Tibial nerve (tissue), 4 donors: Measurements from ENCODE around the gene KCNIP3. TPM values are rescaled to one million over a fixed set of nuclear protein-coding genes. Genes with fewer than 3 reads are reported as not detected.

Source experiments
- DNase-seq, 2 donors: peaks; one replicate each; pipeline ENCODE4 v3.0.0-alpha.2; 2019; ENCODE audit warnings: low spot score in 2 of 2
- H3K27ac ChIP-seq, 4 donors: fragments of 200-600 bp; sonication (generic) in 3 of 4; one replicate each; pipeline ENCODE4 v1.5.1; 2017 to 2019; ENCODE audit warnings: mild to moderate bottlenecking in 1 of 4
- H3K27me3 ChIP-seq, 2 donors: fragments of 200-600 bp; sonication (generic) in 1 of 2; one replicate each; pipeline versions ENCODE4 v1.5.1 to v1.6.0; 2017 to 2019
- H3K36me3 ChIP-seq, 3 donors: fragments of 200-600 bp; sonication (generic); one replicate each; pipeline ENCODE4 v1.5.1; 2018 to 2019
- H3K4me1 ChIP-seq, 4 donors: fragments of 200-600 bp; sonication (generic) in 3 of 4; one replicate each; pipeline ENCODE4 v1.5.1; 2017 to 2019
- H3K4me3 ChIP-seq, 4 donors: fragments of 200-600 bp; sonication (generic) in 3 of 4; one replicate each; pipeline ENCODE4 v1.5.1; 2017 to 2019; ENCODE audit warnings: mild to moderate bottlenecking in 1 of 4, moderate library complexity in 1 of 4
- H3K9me3 ChIP-seq, 4 donors: fragments of 200-600 bp; sonication (generic) in 3 of 4; one replicate each; pipeline ENCODE4 v1.5.1; 2017 to 2019
- EP300 ChIP-seq, 2 donors: sonication (generic); formaldehyde crosslinking; IDR thresholded peaks; one replicate each; pipeline ENCODE4 v1.6.1; 2017; ENCODE audit warnings: antibody characterized with exemption in 2 of 2, mild to moderate bottlenecking in 1 of 2
- POLR2A ChIP-seq, 2 donors: fragments of 450-650 bp; IDR thresholded peaks; one replicate each; pipeline ENCODE4 v1.6.1; 2017; ENCODE audit warnings: antibody characterized with exemption in 2 of 2, mild to moderate bottlenecking in 2 of 2, moderate library complexity in 2 of 2
- WGBS, 2 donors: methylation state at CpG; one replicate each; pipeline ENCODE4 v1.1.5; 2018; 5-methylcytosine and 5-hydroxymethylcytosine counted together
- total RNA-seq, 4 donors: library from RNA; depleted of rRNA; stranded (reverse); fragments of >200 nt; gene quantifications; one replicate each; pipeline ENCODE4 v1.1.0, GENCODE V29; 2016
- TF ChIP-seq, protein P1 (sequence below), 5 experiments: fragments of 200-600 bp in 3 of 5; fragments of 450-650 bp in 2 of 5; sonication (generic) in 3 of 5; IDR thresholded peaks; one replicate each; pipeline ENCODE4 v1.5.1; 2016 to 2019; ENCODE audit warnings: antibody characterized with exemption in 5 of 5, mild to moderate bottlenecking in 3 of 5, moderate library complexity in 2 of 5

Gene KCNIP3
- 10 to 100 TPM; 35.1 to 90.8 (median 50.2) TPM for total RNA-seq

- H3K27ac ChIP-seq, result no peak within 1 kb of the TSS
- H3K36me3 ChIP-seq, result peaks cover 0 to 13% (median 0%) of the 10 kb centered on the region in 3 donors
- DNase-seq, result no peak
- H3K27me3 ChIP-seq, result peaks cover 0 to 31% of the 10 kb centered on the region in 2 donors
- TF ChIP-seq POLR2A (IDR thresholded peaks at IDR 0.05) (no peak), EP300 (IDR thresholded peaks at IDR 0.05) (no peak)
- TF ChIP-seq, protein P1, sequence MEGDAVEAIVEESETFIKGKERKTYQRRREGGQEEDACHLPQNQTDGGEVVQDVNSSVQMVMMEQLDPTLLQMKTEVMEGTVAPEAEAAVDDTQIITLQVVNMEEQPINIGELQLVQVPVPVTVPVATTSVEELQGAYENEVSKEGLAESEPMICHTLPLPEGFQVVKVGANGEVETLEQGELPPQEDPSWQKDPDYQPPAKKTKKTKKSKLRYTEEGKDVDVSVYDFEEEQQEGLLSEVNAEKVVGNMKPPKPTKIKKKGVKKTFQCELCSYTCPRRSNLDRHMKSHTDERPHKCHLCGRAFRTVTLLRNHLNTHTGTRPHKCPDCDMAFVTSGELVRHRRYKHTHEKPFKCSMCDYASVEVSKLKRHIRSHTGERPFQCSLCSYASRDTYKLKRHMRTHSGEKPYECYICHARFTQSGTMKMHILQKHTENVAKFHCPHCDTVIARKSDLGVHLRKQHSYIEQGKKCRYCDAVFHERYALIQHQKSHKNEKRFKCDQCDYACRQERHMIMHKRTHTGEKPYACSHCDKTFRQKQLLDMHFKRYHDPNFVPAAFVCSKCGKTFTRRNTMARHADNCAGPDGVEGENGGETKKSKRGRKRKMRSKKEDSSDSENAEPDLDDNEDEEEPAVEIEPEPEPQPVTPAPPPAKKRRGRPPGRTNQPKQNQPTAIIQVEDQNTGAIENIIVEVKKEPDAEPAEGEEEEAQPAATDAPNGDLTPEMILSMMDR (IDR thresholded peaks at IDR 0.05), result no peak
- H3K4me3 ChIP-seq, result no peak within 1 kb of the TSS
- WGBS, 2 donors, result 3 to 5% methylated on average over 13 of the region's 13 CpGs
- peaks cover 0 to 14% (median 0%) of the 10 kb centered on the region in 4 donors for H3K9me3 ChIP-seq
- no peaks in the 10 kb centered on the region for H3K4me1 ChIP-seq
Observed at GRCh38 chr2:95296880-95297487, at the start of gene KCNIP3. Gene KCNIP3 (plus strand): TSS chr2:95297347. CDS start chr2:95297439, 92 bp downstream.

GRCh38 chr2:95258271-95258670 lies 38.9 kb upstream of the KCNIP3 start:
- no peak for DNase-seq
- no peak overlapping the region for H3K27ac ChIP-seq
- H3K27me3 ChIP-seq, result no peaks in the 10 kb centered on the region
- H3K9me3 ChIP-seq, result peaks cover 0 to 42% (median 0%) of the 10 kb centered on the region in 4 donors
- H3K36me3 ChIP-seq, result peaks cover 0 to 31% (median 0%) of the 10 kb centered on the region in 3 donors
- no peak overlapping the region for H3K4me3 ChIP-seq
- WGBS, 2 donors, result 61 to 64% methylated on average over 2 of the region's 2 CpGs
- no peak for TF ChIP-seq POLR2A (IDR thresholded peaks at IDR 0.05)
- TF ChIP-seq, protein P1 (IDR thresholded peaks at IDR 0.05), result no peak
- TF ChIP-seq EP300 (IDR thresholded peaks at IDR 0.05), result no peak
- H3K4me1 ChIP-seq, result no peaks in the 10 kb centered on the region

- Histone ChIP-seq H3K27me3 (no peaks in the 10 kb centered on the region), H3K4me1 (no peaks in the 10 kb centered on the region), H3K4me3 (no peak overlapping the region), H3K27ac (no peak overlapping the region), H3K36me3 (peaks cover 0 to 31% (median 0%) of the 10 kb centered on the region in 3 donors), H3K9me3 (peaks cover 0 to 34% (median 0%) of the 10 kb centered on the region in 4 donors)
- no peak for DNase-seq
- no peak for TF ChIP-seq EP300 (IDR thresholded peaks at IDR 0.05)
- TF ChIP-seq, protein P1 (IDR thresholded peaks at IDR 0.05), result no peak
- no peak for TF ChIP-seq POLR2A (IDR thresholded peaks at IDR 0.05)
- WGBS, 2 donors, result 74 to 80% methylated on average over 6 to 8 of the region's 8 CpGs
Observed at GRCh38 chr2:95260028-95261023, 36.8 kb upstream of the KCNIP3 start.

- TF ChIP-seq POLR2A (IDR thresholded peaks at IDR 0.05) (no peak), EP300 (IDR thresholded peaks at IDR 0.05) (no peak)
- TF ChIP-seq, protein P1 (IDR thresholded peaks at IDR 0.05), result no peak
- H3K4me3 ChIP-seq, result no peak overlapping the region
- H3K9me3 ChIP-seq, result peaks cover 0 to 30% (median 0%) of the 10 kb centered on the region in 4 donors
- peaks cover 0 to 31% (median 0%) of the 10 kb centered on the region in 3 donors for H3K36me3 ChIP-seq
- no peak overlapping the region for H3K27ac ChIP-seq
- no peaks in the 10 kb centered on the region for H3K27me3 ChIP-seq
- DNase-seq, result no peak
- 61 to 65% methylated on average over 6 of the region's 6 CpGs for WGBS, 2 donors
- H3K4me1 ChIP-seq, result no peaks in the 10 kb centered on the region
Observed at GRCh38 chr2:95261602-95262001, 35.5 kb upstream of the KCNIP3 start.
